Activated CD4-positive, alpha-beta T cell treated with anti-CD3 and anti-CD28 coated beads, Interleukin-2, amount 50 U/mL, for 16 hours (primary cell): ENCODE results near the gene PRODH2.
"Not testable (repeated sequence)": the region's sequence is repeated elsewhere in the genome, so short reads cannot be mapped to it uniquely, and the experiment has no call there.

Source experiments
- DNase-seq: peaks from one replicate; pipeline ENCODE4 v3.0.0-alpha.2; 2020

The PRODH2 gene

GRCh38 chr19:35796645-35797542 is 15.8 kb downstream of the PRODH2 start:
- no peak for DNase-seq

DNA sequence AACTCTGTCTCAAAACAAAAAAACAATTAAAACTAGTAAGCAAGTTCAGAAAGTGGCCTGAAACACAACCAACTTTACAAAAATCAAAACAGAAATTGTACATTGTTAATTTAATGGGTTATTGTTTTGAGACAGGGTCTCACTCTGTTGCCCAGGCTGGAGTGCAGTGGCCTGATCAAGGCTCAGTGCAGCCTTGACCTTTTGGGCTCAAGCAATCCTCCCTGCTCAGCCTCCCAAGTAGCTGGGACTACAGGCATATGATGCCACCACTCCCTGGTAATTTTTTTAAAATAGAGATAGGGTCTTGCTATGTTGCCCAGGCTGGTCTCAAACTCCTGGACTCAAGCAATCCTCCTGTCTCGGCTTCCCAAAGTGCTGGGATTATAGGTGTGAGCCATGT is 17.1 kb downstream of the PRODH2 start:
- not testable (repeated sequence) for DNase-seq

GRCh38 chr19:35793381-35794165 is 19.1 kb downstream of the PRODH2 start:
- DNase-seq: no peak

DNA sequence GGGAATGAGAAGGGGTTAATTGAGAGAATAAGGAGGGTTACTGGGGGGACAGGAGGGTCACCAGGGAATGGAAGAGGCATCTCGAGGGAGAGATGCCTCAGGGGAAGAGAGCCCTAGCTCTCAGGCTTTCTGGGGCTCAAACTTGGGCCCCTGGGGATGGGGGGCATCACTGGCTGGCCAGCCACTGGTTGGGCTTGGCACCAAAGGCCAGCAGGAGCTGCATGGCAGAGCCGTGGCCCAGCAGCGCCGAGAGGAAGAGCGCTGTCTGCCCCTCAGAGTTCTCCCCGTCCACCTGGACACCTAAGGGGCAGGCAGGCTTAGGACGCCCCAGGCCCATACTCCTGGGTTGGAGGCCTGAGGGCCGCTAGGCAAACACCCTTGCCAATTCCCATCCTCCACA is 19.8 kb downstream of the PRODH2 start:
- no peak for DNase-seq

- no peak for DNase-seq
Measured at GRCh38 chr19:35792312-35792711, 20.3 kb downstream of the PRODH2 start.

DNA sequence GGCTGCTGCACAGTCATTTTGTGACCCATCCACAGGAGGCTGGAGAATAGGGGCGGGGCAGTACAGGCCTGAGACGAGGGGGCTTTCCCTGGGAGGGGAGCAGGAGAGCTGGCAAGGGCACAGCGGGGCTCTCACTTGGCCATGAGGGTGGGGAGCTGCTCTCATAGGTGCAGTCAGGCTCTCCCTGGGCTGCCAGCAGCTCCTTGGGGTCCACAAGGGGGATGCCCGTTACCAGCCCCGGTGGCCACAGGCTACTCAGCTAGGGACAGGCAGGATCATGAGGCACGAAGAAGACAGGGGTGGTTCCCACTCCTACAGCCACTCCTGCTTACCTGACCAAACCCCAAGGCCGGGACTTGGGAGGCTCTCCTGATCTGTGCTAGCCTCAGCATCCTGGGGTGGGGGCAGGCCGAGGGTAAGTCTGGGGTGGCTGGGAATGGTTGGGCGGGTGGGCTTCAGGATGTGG is 20.8 kb downstream of the PRODH2 start:
- no peak for DNase-seq

GRCh38 chr19:35790981-35791813 is 21.4 kb downstream of the PRODH2 start:
- no peak for DNase-seq

DNA sequence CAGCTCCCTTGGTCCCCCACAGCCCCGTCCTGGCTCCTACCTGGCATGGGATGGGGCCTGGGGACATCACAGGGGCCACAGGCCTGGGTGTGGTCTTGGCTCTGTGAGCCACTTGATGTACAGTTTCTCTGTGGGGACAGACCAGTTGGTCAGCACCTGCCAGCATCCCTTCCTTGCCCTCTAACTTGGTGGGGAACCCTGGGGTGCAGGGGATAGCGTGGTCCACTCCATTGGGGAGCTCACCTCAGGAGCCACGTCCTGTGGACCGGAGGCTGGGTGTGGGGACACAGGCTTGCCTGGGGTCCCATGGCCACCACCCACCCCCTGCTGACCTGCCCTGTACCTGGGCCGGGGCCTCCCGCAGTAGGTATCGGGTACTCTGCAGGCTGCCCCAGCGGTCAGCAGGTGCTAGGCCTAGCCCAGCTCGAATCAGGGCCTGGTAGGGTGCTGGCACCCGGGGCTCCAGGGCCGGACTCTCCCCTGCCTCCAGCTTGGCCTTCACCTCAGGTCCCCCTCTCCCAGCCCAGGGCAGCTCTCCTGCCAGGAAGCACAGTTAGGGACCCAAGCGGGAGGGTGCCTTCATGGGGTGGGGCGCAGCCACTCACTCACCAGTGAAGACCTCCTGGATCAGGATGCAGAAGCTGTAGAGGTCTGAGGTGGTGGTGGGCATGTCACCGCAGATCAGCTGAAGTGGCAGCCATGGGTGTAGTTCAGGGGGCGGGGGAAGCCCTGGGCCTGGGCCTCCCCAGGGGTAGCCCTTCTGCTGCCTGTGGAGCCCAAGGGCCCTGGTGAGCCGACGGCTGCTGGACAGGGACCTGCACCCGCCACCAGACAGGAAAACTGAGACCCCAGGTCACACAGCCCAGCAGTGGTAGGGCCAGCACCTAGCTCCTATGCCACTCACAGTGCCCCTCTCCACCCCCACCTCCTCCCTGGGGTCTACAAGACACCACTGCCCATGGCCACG is 22.4 kb downstream of the PRODH2 start:
- DNase-seq: no peak

DNA sequence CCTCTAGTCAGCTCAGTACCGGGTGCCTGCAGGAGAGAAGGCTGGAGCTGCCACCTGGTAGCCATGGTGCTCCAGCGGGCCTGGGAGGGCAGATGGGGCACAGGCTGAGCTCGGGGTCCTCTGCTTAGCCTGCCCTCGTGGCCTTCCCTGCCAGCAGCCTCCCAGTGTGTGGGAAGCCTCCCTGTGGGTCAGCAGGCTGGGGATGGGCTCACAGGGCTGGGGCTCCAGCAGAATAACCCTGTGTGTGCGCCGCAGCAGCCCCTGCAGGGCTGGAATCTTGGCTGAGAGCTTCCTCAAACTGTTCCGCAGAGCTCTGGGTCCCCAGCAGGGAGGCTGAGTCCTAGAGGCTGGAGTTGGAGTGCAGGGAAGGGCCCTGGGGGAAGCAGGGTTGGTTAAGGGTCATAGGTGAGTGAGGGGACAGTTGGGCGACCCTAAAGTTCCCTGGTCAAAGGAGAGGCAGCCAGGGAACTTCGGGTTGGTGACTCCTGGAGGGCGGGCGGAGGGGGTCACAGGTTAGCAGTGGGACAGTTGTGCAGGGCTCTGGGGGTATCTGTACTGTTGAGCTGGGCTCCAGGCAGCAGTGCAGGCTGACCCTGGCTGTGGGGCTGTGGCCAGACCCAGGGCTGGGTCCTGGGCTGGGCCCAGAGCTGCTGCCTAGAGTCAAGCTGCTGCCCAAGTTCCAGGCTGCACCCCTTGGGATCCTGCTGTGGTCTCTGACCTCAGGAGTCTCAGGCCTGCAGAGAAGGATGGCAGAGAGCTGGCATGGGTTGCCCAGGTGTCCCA is 23.3 kb downstream of the PRODH2 start:
- no peak for DNase-seq

DNA sequence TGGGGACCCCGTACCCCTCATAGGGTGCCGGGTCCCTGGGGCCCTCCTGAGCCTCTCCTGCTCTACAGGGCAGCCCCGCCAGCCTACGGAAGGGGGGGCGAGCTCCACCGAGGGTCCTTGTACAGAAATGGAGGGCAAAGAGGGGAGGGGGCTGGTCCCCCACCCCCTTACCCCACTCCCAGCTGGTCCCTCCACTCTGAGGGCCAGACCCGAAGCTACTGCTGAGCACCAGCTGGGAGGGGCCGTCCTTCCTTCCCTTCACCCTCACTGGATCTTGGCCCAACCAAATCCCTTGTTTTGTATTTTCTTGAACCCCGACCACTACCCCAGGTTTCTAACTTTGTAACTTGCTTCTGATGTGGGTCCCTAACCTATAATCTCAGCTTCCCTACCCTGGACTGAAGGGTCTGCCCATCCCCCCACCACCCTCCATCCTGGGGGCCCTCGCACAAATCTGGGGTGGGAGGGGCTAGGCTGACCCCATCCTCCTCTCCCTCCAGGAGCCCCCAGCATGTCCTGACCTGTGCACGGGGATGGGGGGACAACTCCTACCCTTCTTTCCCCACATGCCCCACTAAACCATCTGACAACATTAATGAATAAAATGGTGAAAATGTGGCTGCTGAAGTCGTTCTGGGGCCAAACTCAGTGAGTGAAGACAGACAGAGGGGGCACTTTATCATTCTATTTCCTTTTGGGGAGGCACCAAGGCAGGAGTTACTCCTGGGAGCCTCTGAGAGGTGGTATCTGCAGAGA is 24.3 kb downstream of the PRODH2 start:
- no peak for DNase-seq

- DNase-seq: no peak
Measured at GRCh38 chr19:35787227-35787799, 25.3 kb downstream of the PRODH2 start.

DNA sequence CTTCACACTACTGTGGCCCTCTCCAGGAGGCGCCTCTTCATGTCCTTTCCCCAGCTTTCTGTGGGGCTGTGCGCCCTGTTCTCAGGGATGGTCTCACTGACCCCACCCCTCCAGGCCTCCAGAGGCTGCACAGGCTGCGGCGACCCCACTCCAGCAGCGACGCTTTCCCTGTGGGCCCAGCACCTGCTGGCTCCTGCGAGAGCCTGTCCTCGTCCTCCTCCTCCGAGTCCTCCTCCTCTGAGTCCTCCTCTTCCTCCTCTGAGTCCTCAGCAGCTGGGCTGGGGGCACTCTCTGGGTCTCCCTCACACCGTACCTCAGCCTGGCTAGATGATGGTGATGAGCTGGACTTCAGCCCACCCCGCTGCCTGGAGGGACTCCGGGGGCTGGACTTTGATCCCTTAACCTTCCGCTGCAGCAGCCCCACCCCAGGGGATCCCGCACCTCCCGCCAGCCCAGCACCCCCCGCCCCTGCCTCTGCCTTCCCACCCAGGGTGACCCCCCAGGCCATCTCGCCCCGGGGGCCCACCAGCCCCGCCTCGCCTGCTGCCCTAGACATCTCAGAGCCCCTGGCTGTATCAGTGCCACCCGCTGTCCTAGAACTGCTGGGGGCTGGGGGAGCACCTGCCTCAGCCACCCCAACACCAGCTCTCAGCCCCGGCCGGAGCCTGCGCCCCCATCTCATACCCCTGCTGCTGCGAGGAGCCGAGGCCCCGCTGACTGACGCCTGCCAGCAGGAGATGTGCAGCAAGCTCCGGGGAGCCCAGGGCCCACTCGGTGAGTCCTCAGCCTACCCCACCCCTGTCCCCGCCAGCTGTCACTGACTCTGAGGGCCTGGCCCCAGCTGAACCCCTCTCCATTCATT is 26.1 kb downstream of the PRODH2 start:
- no peak for DNase-seq

GRCh38 chr19:35785339-35785627 is 27.4 kb downstream of the PRODH2 start:
- DNase-seq: no peak

GRCh38 chr19:35784503-35785338 is 27.9 kb downstream of the PRODH2 start:
- DNase-seq: no peak

- DNase-seq: no peak
Measured at GRCh38 chr19:35783469-35784434, 28.9 kb downstream of the PRODH2 start.

- no peak for DNase-seq
Measured at GRCh38 chr19:35782589-35782988, 30.1 kb downstream of the PRODH2 start.

GRCh38 chr19:35781650-35782049 is 31.0 kb downstream of the PRODH2 start:
- DNase-seq: no peak
